GM23248 (cell line): ENCODE data around the gene AMBRA1.

Source experiments
- EZH2 ChIP-seq: fragments of 200-600 bp; sonication (generic); IDR thresholded peaks from 2 replicates; pipeline ENCODE4 v1.6.1; 2018; ENCODE audit warnings: antibody characterized with exemption, mild to moderate bottlenecking; ENCODE audit not compliant: insufficient read depth, poor library complexity, severe bottlenecking
- EZH2phosphoT487 ChIP-seq: fragments of 200-600 bp; sonication (generic); IDR thresholded peaks from 2 replicates; pipeline ENCODE4 v1.6.1; 2018; ENCODE audit warnings: antibody characterized with exemption, moderate library complexity, mild to moderate bottlenecking, low read depth; ENCODE audit not compliant: insufficient read depth

GRCh38 chr11:46414879-46415278 is 178.9 kb downstream of the AMBRA1 start:
- TF ChIP-seq EZH2phosphoT487 (no peak), EZH2 (no peak)
